Colonic mucosa (tissue), 4 donors: Measurements from ENCODE around the gene HOXC9. TPM values are rescaled to one million over a fixed set of nuclear protein-coding genes. Genes with fewer than 3 reads are reported as not detected.

Experiments used
- DNase-seq: peaks from one replicate; pipeline ENCODE4 v3.0.0-alpha.2; 2020
- H3K27ac ChIP-seq: fragments of 200-600 bp; one replicate; pipeline ENCODE4 v1.8.0; 2021
- H3K27me3 ChIP-seq: fragments of 200-600 bp; one replicate; pipeline ENCODE4 v1.8.0; 2021
- H3K36me3 ChIP-seq: fragments of 200-600 bp; one replicate; pipeline ENCODE4 v1.8.0; 2021
- H3K4me1 ChIP-seq: fragments of 200-600 bp; one replicate; pipeline ENCODE4 v1.8.0; 2021; ENCODE audit warnings: mild to moderate bottlenecking
- H3K4me3 ChIP-seq: fragments of 200-600 bp; one replicate; pipeline ENCODE4 v1.8.0; 2021
- H3K9ac ChIP-seq, 2 donors: one replicate each; pipeline ENCODE4 v1.7.0; 2013; ENCODE audit warnings: control low read depth in 2 of 2, low read depth in 2 of 2, low read length in 2 of 2
- H3K9me3 ChIP-seq: fragments of 200-600 bp; one replicate; pipeline ENCODE4 v1.8.0; 2021
- intact Hi-C: fragments of 100-400 bp; cut with DNase I; formaldehyde crosslinking; loops from one replicate; pipeline ENCODE4 v1.14.1; 2022
- total RNA-seq, 2 donors: library from RNA; stranded (reverse); fragmentation: NEBNext Ultra II Directional in 1 of 2; extraction: Animal tissue kit (Norgen Biotek cat#: 25700) in 1 of 2; gene quantifications; one replicate each; pipeline ENCODE4 v1.2.1, GENCODE V29; 2021
- TF ChIP-seq, protein P1 (sequence below): fragments of 200-600 bp; IDR thresholded peaks from one replicate; pipeline ENCODE4 v1.8.0; 2022; ENCODE audit warnings: antibody characterized with exemption, mild to moderate bottlenecking
- donor health status: healthy.
- donor health status: DM: no; HTN: no; CAD: no.
- donor health status: DM: no; HTN: no; CAD: no.

The HOXC9 gene
- total RNA-seq, 2 donors from 2014 or later = not detected

DNA sequence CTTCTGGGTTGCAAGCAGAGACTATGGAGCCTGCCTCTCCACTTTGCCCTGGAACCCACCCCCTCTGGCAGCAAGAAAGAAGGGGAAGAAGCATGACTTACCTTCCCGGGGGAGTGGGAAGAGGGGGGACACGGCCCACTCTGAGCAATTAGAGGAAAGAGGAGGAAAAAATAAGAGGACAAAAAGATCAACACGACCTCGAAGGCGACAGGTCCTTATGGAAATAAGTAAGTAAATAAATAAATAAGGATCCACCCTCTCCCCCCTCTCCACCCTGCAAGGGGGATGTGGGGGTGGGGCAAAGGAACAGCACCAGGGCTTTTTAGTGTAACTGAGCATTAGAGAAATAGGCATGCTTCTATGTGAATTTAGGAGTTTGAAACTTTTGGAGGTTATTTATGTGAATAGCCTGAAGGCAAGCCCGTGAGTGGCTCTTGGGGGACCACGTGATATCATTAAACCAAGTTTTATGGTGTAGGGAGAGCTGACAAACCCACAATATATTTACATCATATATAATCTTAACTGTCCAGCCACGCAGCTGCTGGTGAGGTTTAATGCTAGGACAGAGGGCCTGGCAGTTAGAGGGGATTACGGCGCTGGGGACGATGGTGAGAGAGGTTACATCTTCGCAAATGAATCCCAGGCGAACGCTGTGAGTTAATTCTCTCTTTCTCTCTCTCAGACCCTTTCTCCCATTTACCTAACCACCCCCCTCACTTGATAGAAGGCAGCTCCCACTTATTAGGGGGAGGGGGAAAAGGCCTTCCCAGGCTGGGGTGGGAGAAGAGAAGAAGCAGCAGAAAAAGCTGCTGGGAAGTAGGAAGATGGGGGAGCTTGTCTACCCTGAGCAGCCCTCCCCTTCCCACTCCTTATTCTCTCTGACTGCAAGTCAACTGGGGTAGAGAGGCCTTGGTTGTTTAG is 37.7 kb downstream of the HOXC9 start:
- TF ChIP-seq, protein P1, sequence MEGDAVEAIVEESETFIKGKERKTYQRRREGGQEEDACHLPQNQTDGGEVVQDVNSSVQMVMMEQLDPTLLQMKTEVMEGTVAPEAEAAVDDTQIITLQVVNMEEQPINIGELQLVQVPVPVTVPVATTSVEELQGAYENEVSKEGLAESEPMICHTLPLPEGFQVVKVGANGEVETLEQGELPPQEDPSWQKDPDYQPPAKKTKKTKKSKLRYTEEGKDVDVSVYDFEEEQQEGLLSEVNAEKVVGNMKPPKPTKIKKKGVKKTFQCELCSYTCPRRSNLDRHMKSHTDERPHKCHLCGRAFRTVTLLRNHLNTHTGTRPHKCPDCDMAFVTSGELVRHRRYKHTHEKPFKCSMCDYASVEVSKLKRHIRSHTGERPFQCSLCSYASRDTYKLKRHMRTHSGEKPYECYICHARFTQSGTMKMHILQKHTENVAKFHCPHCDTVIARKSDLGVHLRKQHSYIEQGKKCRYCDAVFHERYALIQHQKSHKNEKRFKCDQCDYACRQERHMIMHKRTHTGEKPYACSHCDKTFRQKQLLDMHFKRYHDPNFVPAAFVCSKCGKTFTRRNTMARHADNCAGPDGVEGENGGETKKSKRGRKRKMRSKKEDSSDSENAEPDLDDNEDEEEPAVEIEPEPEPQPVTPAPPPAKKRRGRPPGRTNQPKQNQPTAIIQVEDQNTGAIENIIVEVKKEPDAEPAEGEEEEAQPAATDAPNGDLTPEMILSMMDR = no peak
- H3K27ac ChIP-seq = no peak overlapping the region
- H3K9ac ChIP-seq = no peak overlapping the region
- DNase-seq = no peak
- no peaks in the 10 kb centered on the region for H3K4me1 ChIP-seq
- H3K36me3 ChIP-seq = no peaks in the 10 kb centered on the region
- no peaks in the 10 kb centered on the region for H3K9me3 ChIP-seq
- H3K4me3 ChIP-seq = no peak overlapping the region
- H3K27me3 ChIP-seq = peaks cover 95% of the 10 kb centered on the region
- intact Hi-C loops = no loop called here

DNA sequence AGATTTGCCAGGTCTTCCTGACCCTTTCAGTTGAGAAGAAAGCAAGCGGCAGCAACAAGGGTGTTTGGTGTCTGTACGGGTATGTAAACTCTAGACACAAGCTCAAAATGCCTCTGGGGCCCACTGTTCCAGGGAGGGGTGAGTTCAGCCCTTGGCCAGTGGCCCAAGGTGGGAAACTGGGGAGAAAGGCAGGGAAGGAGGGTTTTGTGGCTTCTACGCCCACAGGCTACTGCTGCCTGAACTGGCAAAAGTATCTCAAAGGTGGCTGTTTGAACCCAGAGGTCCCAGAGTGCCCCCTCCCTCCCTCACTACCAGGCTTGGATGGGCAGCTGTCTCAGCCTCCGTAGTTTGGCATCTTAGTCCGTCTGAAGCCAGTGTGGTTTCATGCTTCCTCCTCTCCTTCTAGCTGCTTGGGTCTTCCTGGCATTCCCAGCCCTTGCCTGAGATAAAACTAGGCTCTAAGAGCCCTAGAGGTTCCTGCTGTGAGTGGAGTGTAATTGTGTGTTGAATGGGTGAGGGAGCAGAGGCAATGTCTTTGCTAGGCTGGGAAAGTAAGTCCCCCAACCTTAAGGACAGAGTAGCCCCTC is 38.4 kb downstream of the HOXC9 start:
- Histone ChIP-seq H3K27ac (no peak overlapping the region), H3K36me3 (no peaks in the 10 kb centered on the region), H3K4me3 (no peak overlapping the region), H3K9me3 (no peaks in the 10 kb centered on the region), H3K9ac (no peak overlapping the region), H3K4me1 (no peaks in the 10 kb centered on the region), H3K27me3 (peaks cover 91% of the 10 kb centered on the region)
- DNase-seq = no peak
- intact Hi-C loops = no loop called here
- TF ChIP-seq, protein P1 = no peak

DNA sequence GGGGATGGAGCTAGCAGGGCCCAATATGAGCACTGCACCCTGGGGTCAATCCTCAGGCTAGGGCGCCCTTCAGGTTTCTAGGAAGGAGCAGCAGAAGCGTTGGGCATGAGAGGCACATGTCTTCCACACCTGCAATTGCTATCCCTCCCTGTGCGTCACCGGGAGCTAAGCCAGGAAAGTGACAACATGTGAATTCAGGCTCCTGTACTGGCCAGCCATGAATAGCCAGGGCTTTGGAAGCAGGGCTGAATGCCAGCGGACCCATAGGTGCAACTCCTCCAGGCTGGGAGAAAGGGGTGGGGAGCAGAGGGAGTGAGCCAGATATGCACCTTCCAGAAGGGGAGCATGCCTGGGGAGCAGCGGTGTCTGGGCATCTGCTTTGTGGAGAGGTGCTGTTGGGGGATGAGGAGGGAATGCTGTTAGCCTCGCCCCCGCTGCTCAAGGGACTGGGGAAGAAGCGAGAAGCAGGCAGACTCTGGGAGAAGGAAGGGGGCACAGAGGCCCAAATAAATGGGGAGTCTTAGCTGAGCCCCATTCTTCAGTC is 39.0 kb downstream of the HOXC9 start:
- H3K27me3 ChIP-seq = peaks cover 86% of the 10 kb centered on the region
- TF ChIP-seq, protein P1 = no peak
- H3K4me1 ChIP-seq = no peaks in the 10 kb centered on the region
- H3K27ac ChIP-seq = no peak overlapping the region
- no peak overlapping the region for H3K9ac ChIP-seq
- no peak for DNase-seq
- no peaks in the 10 kb centered on the region for H3K9me3 ChIP-seq
- H3K4me3 ChIP-seq = no peak overlapping the region
- intact Hi-C loops = no loop called here
- H3K36me3 ChIP-seq = no peaks in the 10 kb centered on the region

DNA sequence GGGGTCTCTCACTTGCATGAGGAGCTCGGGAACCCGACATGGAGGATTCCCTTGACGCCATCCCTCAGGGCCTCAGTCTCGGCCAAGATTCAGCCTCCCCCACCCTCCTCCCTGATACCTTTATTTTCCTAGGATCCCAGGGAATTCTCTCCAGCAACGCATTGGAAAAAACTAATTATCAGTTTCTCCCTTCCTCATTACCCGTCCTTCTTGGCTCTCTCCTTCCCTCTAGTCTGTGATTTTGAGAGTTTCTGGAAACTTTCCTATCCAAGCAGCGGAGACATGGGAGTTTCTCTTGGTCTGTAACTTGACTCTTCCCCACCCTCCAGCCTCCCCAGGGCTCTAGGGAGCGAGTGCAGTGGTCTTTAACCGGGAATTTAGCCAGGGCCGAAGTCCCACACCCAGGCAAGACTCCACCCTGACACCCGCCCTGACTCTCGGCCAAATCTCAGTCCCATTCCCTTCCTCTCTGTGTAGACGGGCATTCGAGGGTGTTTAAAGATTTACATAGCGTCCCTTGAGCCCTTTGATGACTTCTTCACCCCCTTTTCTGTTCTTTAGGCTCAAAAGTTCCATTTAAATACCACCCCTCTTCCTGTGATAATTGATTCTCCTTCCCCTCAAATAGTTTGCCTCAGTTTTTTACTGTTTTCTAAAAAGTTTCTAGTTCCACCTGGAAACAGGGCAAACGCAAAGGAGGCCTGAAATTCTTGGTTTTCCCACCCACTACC is 39.6 kb downstream of the HOXC9 start:
- Histone ChIP-seq H3K9me3 (no peaks in the 10 kb centered on the region), H3K4me1 (no peaks in the 10 kb centered on the region), H3K4me3 (no peak overlapping the region), H3K36me3 (no peaks in the 10 kb centered on the region), H3K9ac (no peak overlapping the region), H3K27ac (no peak overlapping the region), H3K27me3 (peaks cover 86% of the 10 kb centered on the region)
- DNase-seq = no peak
- intact Hi-C loops = no loop called here
- TF ChIP-seq, protein P1 = no peak

DNA sequence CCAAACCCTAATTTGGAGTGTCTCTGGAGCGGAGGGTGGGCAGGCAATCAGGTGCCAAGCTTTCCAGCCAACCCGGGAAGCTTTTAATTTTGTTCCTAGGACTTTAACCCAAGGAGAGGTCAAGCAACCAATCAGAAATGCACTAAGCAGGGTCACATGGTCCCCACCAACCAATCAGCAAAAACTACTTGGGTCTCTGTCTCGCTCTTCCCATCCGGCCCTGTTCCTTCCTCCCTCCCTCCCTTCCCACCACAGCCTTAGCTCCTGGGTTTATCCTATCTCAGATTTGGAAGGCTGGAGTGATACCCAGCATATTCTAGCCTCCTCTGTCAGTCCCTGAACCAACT is 40.2 kb downstream of the HOXC9 start:
- Histone ChIP-seq H3K9ac (no peak overlapping the region), H3K27me3 (peaks cover 86% of the 10 kb centered on the region), H3K4me3 (no peak overlapping the region), H3K36me3 (no peaks in the 10 kb centered on the region), H3K9me3 (no peaks in the 10 kb centered on the region), H3K27ac (no peak overlapping the region), H3K4me1 (no peaks in the 10 kb centered on the region)
- intact Hi-C loops = no loop called here
- DNase-seq = no peak
- TF ChIP-seq, protein P1 = no peak
